Calu3 (cell line): ENCODE results near the gene DHX58. TPM values are rescaled to one million over a fixed set of nuclear protein-coding genes. Genes with fewer than 3 reads are reported as not detected.

ENCODE experiments used
- BruUV-seq: library from RNA; stranded (reverse); fragments of 400-500 nt; replicated peaks from 2 replicates; lab custom pipeline; 2021; lab: Mats Ljungman, UMichigan
- CTCF ChIA-PET: fragments of 300-600 bp; sonication (Branson Sonifier 250); formaldehyde crosslinking; loops from one replicate; lab custom pipeline; 2022; ENCODE audit warnings: antibody characterized with exemption; lab: Charles Lee
- DNase-seq: peaks from one replicate; pipeline ENCODE4 v3.0.0; 2022
- H3K27ac Mint-ChIP-seq: one replicate; pipeline ENCODE4 v1.8.0; 2022; ENCODE audit warnings: mixed read lengths; ENCODE audit not compliant: unreplicated experiment
- H3K27me3 Mint-ChIP-seq: one replicate; pipeline ENCODE4 v1.8.0; 2022; ENCODE audit warnings: mixed read lengths; ENCODE audit not compliant: unreplicated experiment
- H3K36me3 Mint-ChIP-seq: one replicate; pipeline ENCODE4 v1.8.0; 2022; ENCODE audit warnings: mild to moderate bottlenecking, moderate library complexity, mixed read lengths; ENCODE audit not compliant: insufficient read depth, unreplicated experiment
- H3K4me1 Mint-ChIP-seq: one replicate; pipeline ENCODE4 v1.8.0; 2022; ENCODE audit warnings: mild to moderate bottlenecking, low read depth, mixed read lengths; ENCODE audit not compliant: unreplicated experiment
- H3K4me3 Mint-ChIP-seq: one replicate; pipeline ENCODE4 v1.8.0; 2022; ENCODE audit warnings: mild to moderate bottlenecking, low read depth, moderate library complexity, mixed read lengths; ENCODE audit not compliant: unreplicated experiment
- H3K9me3 Mint-ChIP-seq: one replicate; pipeline ENCODE4 v1.8.0; 2022; ENCODE audit warnings: low read depth, mixed read lengths; ENCODE audit not compliant: unreplicated experiment
- intact Hi-C: fragments of 100-400 bp; cut with micrococcal nuclease; formaldehyde crosslinking; loops from one replicate; pipeline ENCODE4 v1.10.0; 2022; ENCODE audit not compliant: unreplicated experiment
- total RNA-seq: library from RNA; stranded (reverse); gene quantifications from 2 replicates; pipeline ENCODE4 v1.2.3, GENCODE V29; 2022
- TF ChIP-seq, protein P1 (sequence below): fragments of 200-600 bp; IDR thresholded peaks from one replicate; pipeline ENCODE4 v1.8.0; 2022; ENCODE audit warnings: antibody characterized with exemption; ENCODE audit not compliant: unreplicated experiment

The DHX58 gene
- total RNA-seq, 1 experiment from 2014 or later = 45.6 TPM

DNA sequence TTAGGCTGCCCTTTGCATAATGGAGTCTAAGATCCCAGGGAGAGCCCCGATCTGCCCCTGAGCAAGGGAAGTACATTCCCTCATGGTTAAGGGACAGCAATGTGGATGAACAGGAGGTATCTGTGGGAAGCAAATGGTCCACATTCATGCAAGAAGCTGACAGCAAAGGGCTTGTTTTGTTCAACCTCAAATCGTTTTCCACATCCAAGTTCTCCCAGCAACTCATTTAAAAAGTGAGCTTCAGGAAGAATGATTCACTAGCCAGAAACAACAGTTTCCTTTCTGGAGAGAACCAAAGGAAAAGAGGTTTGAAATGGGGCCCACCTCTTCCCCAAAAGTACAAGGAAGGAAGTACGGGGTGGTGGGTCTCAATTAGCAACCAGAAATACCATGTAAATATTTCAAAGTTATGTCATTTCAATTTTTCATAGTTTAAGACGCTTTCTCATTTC, 19.5 kb upstream of the DHX58 start:
- no peak overlapping the region for H3K4me3 Mint-ChIP-seq
- H3K9me3 Mint-ChIP-seq = no peaks in the 10 kb centered on the region
- CTCF ChIA-PET = interaction anchor here (0.7 to 1.1 kb wide), 2 partner anchors 10 to 62 kb away, joined by 3 read pairs; partner anchors contain the start of genes GHDC, HSPB9 and KAT2A
- DNase-seq = no peak
- TF ChIP-seq, protein P1, sequence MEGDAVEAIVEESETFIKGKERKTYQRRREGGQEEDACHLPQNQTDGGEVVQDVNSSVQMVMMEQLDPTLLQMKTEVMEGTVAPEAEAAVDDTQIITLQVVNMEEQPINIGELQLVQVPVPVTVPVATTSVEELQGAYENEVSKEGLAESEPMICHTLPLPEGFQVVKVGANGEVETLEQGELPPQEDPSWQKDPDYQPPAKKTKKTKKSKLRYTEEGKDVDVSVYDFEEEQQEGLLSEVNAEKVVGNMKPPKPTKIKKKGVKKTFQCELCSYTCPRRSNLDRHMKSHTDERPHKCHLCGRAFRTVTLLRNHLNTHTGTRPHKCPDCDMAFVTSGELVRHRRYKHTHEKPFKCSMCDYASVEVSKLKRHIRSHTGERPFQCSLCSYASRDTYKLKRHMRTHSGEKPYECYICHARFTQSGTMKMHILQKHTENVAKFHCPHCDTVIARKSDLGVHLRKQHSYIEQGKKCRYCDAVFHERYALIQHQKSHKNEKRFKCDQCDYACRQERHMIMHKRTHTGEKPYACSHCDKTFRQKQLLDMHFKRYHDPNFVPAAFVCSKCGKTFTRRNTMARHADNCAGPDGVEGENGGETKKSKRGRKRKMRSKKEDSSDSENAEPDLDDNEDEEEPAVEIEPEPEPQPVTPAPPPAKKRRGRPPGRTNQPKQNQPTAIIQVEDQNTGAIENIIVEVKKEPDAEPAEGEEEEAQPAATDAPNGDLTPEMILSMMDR = no peak
- intact Hi-C loops = loop anchor here (10.0 kb wide), 1 partner anchor 143 kb away; the partner anchor contains the start of gene STAT5B
- H3K4me1 Mint-ChIP-seq = peaks cover 54% of the 10 kb centered on the region
- H3K27ac Mint-ChIP-seq = no peak overlapping the region
- H3K27me3 Mint-ChIP-seq = no peaks in the 10 kb centered on the region
- BruUV-seq = no TSS peak
- H3K36me3 Mint-ChIP-seq = peaks cover 62% of the 10 kb centered on the region

DNA sequence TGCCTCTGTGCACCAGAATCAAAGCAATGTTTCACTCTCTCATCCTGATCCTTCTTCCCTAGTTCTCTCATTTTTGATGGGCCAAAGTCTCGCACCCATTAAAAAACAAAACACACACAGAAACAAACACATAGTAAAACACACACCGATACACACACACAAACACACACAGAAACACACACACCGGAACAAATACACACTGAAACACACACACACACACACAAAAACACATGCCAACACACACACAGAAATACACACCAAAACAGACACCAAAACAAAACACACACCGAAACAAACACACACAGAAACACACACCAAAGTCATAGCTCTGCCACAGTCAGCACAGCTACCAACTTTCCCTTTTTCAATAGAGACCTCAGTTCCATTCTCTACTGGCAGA, 18.7 kb upstream of the DHX58 start:
- Mint-ChIP-seq H3K36me3 (peaks cover 62% of the 10 kb centered on the region), H3K4me3 (no peak overlapping the region), H3K27me3 (no peaks in the 10 kb centered on the region), H3K4me1 (peaks cover 47% of the 10 kb centered on the region), H3K9me3 (no peaks in the 10 kb centered on the region), H3K27ac (no peak overlapping the region)
- DNase-seq = no peak
- CTCF ChIA-PET = no interaction called here
- BruUV-seq = no TSS peak
- intact Hi-C loops = loop anchor here (10.0 kb wide), 1 partner anchor 144 kb away; the partner anchor contains the start of gene STAT5B
- TF ChIP-seq, protein P1 = no peak

DNA sequence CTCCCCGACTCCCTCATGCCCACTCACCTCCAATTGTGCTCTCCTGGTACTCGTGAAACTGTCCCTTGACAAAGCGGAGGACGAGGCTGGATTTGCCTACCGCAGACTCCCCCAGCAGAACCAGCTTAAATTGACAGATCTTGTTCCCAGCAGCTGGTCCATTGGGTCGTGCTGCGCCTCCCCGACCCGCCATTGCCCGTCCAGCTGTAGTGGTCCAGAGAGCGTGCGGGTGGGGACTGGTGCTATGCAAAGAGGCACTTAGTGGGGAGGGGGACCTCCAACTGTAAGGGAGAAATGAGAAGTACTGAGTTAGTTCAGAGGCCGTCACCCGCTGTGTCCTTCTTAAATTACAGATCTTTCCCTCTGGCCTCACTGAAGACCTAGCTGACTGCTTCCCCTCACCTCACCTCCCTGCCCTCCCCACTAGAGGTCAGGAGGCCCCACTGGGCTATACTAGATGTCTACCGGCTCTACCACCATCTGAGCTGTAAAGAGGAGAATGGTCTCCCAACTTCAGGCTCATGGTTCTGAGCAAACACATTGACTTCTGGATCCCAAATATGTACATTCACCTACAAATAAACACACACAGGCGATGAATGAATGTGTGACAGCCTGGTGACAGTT, 17.9 kb upstream of the DHX58 start:
- Mint-ChIP-seq H3K4me3 (no peak overlapping the region), H3K27me3 (no peaks in the 10 kb centered on the region), H3K4me1 (peaks cover 39% of the 10 kb centered on the region), H3K9me3 (no peaks in the 10 kb centered on the region), H3K27ac (no peak overlapping the region), H3K36me3 (peaks cover 62% of the 10 kb centered on the region)
- TF ChIP-seq, protein P1 = no peak
- CTCF ChIA-PET = interaction anchor here (0.6 kb wide), 1 partner anchor 274 kb away, joined by 7 read pairs; no protein-coding TSS in a partner anchor
- BruUV-seq = no TSS peak
- DNase-seq = no peak
- intact Hi-C loops = loop anchor here (10.0 kb wide), 1 partner anchor 144 kb away; the partner anchor contains the start of gene STAT5B

DNA sequence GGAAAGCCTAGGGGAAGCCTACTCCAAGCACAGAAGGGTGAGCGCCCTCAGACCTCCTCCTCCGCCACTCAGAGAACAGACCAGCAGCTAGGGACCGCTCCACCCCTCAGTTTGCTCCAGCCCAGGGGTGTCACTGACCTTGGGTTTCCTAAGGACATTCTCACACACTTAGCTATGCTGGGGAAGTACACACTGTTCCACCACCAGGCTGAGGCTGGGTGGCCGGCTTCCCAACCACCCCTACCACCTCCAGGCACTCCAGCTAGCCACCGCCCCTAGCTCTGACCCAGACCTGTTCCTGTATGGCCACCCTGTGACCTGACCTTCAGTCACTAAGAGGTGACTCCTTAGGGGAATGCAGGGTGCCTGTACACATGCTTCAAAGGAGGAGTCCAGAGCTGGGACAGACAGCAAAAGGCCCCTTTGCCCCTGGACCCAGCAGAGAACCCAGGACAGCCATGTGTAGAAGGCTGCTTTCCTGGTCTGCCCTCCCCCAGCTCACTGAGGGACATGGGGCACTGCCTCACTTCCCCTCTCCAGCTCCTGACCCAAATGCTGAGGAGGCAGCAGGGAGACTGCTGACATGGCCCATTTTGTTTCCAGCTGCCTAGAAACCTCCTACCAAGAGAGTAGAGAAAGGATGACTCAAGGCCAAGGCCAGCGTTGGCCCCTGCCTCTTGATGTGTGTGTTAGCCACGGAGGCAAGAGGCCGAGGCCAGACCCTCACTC, 16.8 kb upstream of the DHX58 start:
- Mint-ChIP-seq H3K36me3 (peaks cover 72% of the 10 kb centered on the region), H3K4me3 (no peak overlapping the region), H3K9me3 (no peaks in the 10 kb centered on the region), H3K27ac (no peak overlapping the region), H3K27me3 (no peaks in the 10 kb centered on the region), H3K4me1 (peaks cover 35% of the 10 kb centered on the region)
- CTCF ChIA-PET = no interaction called here
- no peak for DNase-seq
- TF ChIP-seq, protein P1 = no peak
- no TSS peak for BruUV-seq
- intact Hi-C loops = no loop called here
